AML-193 (cell line): ENCODE results near the gene SIRPB1.
"Not testable (repeated sequence)": the region's sequence is repeated elsewhere in the genome, so short reads cannot be mapped to it uniquely, and the experiment has no call there.

ENCODE experiments used
- DNase-seq, 2 experiments: peaks; one replicate each; lab custom pipeline; 2025; lab: John Stamatoyannopoulos, UW

SIRPB1 gene

GRCh38 chr20:1619861-1620444 is at the start of gene SIRPB1:
Gene SIRPB1 (minus strand): TSS chr20:1620009. CDS start chr20:1619944, 65 bp downstream.
- DNase-seq, result peak; percentile 95 to 97

DNA sequence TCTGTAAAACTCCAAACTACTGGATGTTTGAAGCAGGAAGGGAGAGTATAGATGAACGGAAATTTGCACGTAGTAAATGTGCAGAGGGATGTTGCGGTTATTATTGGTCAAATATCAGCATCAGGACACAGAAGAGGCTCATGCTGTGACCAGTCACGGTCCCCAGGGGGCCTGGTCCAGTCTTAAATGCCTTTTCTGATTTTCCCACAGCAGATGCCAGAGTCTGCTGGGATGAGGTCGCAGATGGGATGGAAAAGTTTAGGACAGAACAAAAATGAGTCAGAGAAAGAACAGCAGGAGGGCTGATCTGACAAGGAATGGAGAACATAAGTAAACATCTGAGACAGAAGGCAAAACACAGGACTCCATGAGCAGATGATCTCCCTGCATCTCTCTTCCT is 49.5 kb upstream of the SIRPB1 start:
- no peak for DNase-seq

DNA sequence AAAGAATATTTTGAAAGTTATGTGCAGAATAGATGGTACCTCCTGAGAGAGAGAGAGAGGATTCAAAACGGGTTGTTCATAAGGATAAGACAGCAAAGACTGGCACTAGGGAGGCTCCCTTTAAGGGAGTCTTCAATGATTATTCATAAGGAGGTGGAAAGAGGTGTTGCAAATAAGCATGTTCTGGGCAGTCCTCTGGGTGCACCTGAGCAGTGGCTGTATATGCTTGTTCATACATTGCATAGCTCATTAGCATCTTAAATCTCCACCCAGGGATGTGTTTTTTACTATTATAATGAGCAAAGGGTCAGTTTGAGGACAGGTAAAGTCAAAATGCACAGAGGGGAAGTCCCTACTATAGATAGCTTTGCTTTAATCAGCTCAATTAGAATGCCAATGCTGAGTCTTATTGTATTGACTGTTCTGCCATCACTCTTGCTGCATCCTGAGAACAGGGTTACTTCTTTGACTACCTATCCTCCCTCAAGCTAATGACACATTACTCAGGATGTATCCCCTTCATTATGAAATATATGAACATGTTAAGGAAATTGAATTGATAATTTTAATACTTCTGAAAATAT is 47.8 kb upstream of the SIRPB1 start:
- DNase-seq, result no peak

DNA sequence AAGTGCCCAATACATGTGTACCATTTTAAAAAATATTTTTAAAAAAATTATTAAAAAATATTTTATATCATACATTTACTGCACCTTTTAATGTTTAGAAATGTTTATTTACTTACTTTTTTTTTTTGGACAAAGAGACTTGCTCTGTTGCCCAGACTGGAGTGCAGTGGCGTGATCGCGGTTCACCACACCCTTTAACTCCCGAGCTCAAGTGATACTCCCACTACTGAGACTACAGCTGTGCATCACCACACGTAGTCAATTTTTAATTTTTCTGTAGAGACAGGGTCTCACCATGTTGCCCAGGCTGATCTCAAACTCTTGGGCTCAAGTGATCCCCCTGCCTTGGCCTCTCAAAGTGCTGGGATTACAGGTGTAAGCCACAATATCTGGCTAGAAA is 47.0 kb upstream of the SIRPB1 start:
- no peak for DNase-seq

DNA sequence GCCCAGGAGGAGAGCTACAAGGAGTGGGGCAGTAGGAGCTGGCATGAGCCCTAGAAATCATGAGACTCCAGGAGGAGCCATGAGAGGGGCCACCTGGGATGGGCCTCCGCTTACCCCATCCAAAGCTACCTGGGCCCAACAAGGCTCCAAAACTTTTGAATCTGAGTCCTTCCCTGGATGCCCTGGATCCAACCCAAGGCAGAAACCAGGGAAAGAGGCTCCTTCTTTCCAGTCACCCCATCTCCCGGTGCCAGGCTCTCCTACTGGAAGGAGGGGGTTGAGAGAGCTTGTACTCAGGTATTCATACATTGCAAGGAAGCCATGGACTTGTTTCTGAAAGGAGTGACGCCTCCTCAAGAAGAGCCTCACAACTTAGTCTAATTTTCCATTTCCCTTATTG is 45.5 kb upstream of the SIRPB1 start:
- DNase-seq, result no peak

DNA sequence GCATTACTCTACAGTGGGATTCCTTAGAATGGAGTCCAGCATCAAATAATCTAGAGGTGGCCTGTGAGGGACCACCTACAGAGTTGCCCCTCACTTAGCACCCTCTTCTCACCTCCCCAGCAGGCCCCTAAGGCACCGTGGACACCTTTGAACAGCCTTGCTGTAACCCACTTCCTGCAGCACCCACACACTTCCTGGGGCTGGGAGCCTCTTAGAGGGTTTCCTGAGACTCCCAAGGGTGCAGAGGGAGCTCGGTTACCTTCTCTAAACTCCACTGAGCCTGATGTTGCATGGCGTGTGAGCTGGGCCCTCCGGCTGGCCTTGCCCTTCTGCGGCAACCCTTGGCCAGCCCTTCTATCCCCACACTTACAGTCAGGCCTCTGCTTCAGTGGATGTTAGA is 45.1 kb upstream of the SIRPB1 start:
- DNase-seq, result no peak

GRCh38 chr20:1663917-1664316 is 44.1 kb upstream of the SIRPB1 start:
- DNase-seq, result peak; percentile 11 to 22

- DNase-seq, result no peak
Observed at GRCh38 chr20:1661542-1662299, 41.9 kb upstream of the SIRPB1 start.

DNA sequence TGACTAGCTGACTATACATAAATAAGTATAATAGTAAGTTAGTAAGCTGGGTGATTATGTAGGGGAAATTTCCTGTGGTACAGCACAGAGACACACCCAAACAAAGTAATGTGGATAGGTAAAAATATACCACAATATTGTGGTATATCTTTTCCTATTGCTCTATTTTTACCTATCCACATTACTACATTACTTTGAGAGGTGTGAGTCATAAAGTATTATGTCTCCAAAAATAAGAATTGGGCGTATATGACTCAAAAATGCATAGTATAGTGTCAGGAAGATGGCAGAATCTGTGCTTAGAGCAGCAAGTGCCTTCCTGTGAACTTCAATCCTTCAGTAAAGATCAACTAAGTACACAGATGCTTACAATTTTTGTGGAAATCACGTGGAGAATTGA is 40.4 kb upstream of the SIRPB1 start:
- no peak for DNase-seq

- DNase-seq, result peak; percentile 36 to 46
Observed at GRCh38 chr20:1657556-1658334, 37.9 kb upstream of the SIRPB1 start, which contains the start of gene SIRPG. Gene SIRPG (minus strand): TSS chr20:1657779. CDS start chr20:1657714, 65 bp downstream.

GRCh38 chr20:1656844-1657243 is 37.0 kb upstream of the SIRPB1 start:
- no peak for DNase-seq

DNA sequence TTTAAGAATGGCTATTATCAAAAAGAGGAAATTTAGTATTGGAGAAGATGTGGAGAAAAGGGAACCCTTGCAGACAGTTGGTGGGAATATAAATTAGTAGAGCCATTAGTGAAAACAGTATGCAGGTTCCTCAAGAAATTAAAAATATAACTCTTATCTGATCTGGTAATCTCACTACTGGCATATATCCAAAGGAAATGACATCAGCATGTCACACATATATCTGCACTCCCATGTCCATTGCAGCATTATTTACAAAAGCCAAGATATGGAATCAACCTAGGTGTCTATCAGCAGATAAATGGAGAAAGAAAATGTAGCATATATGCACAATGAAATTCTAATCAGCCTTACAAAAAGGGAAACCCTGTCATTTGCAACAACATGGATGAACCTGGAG is 35.2 kb upstream of the SIRPB1 start:
- DNase-seq, result no peak

DNA sequence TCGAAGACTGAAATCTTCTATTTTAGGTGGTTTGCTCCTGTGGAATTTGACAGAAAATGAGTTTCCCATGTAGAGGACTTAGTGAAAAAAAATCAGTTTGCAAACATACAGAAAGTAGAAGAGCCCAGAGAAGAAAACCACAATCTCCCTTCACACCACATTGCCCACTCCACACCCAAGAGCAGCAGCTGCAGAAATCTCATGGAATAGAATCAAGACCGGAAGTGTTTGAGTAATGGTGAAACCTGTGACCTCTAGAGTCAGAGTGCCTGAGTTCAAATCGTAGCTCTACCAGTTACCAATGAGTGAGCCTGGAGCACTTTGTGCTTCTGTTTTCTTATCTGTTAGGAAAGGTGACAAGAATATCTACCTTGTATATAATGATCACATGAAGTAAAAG is 33.2 kb upstream of the SIRPB1 start:
- DNase-seq, result peak in 1 of 2 experiments; percentile 11

GRCh38 chr20:1652104-1652503 is 32.3 kb upstream of the SIRPB1 start:
- DNase-seq, result no peak

DNA sequence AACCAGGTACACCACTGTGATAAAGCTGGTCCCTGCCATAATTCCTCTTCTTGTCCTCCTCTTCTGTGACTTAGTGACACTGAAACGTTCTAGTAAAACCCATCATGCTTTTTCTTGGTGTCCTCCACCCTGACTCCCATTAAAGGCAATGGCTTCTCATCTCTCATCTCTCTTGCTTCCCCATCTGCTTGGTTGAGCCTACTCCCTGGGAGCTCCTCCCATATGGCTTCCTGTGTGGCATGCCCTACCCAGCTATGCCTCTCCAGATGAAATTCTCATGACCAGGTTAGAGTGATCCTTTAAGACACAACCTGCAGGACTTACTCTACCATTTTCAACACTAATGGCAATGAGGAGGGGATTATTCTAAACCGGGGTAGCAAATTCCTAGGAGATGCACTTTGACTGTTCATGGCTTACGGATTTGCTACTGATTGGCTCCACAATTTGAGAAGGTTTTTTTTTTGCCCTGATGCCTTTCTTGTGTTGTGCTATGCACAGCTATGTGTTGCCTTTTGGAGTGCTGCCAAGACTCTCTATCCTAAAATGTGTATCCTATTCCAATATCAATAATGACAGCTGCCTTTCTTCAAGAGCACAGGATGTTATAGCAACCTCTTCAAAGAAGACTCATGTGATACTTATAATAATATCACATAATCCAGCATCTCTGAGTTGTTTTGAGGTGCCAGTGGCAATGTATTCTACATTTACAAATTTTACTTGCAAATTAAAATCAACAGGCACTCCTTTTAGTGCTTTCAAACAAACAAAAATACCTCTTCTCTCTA is 31.7 kb upstream of the SIRPB1 start:
- DNase-seq, result no peak

- no peak for DNase-seq
Observed at GRCh38 chr20:1648101-1648500, 28.3 kb upstream of the SIRPB1 start.

DNA sequence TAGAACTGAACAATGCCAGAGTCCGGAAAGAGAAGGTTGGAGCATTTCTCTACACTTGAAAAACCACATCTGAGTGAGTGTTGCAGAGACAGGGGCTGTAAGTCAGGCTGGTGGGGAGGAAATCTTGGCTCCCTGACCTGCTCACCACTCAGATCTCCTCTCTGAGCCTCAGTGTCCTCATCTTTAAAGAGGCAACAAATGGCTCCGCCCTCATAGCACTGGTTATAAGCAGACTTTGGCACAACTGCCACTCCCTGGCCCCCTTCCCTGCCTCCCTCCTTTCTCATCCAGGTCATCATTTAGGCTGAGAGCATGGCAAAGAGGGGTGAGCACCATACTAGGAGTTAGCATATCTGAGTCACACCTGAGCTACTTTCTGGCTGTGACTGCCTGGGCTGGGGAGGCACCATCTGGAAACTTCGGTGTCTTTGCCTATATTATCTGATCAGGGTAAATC is 27.2 kb upstream of the SIRPB1 start:
- no peak for DNase-seq

DNA sequence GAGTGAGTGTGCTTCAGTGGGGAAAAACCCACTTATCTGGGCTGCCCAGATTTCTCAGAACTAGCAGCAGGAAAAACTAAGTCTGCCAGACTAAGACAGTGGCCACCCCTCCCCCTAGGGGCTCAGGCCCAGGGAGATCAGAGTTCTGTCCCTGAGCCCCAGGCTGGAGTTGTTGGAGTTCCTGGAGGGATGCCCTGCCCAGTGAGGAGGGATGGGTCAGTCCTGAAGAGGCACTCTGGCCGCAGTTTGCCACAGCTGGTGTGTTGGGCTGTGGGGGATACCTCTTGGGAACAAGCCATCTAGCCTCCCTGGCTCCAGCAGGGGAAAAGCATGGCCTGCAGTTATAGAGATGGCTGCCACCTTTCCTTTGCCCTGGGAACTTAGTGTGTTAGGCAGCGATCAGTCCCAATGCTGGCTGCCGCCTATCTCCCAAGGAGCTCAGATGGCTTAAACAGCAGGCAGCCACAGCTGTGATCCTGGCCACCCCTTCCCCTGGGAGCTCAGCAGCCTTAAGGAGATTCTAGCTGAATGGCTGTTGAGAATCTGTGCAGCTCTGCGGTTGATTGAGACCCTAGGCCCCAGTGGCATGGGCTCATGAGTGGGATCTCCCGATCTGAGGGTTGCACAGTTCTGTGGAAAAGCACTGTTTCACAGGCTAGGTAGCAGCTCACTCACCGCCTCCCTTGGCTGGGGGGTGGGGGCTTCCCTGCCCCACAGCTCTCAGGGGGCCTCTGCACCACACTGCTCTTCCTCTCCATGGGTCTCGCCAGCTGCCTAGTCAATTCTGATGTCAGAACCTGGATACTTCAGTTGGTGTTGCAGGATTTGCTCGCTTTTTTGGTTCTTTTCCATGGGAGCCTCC is 24.5 kb upstream of the SIRPB1 start:
- no peak for DNase-seq

DNA sequence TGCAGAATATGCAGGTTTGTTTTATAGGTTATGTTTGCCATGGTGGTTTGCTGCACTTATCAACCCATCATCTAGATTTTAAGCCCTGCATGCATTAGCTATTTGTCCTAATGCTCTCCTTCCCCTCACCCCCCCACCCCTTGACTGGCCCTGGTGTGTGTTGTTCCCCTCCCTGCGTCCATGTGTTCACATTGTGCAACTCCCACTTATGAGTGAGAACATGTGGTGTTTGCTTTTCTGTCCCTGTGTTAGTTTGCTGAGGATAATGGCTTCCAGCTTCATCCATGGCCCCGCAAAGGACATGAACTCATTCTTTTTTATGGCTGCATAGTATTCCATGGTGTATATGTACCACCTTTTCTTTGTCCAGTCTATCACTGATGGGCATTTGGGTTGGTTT is 18.8 kb upstream of the SIRPB1 start:
- not testable (repeated sequence) for DNase-seq

DNA sequence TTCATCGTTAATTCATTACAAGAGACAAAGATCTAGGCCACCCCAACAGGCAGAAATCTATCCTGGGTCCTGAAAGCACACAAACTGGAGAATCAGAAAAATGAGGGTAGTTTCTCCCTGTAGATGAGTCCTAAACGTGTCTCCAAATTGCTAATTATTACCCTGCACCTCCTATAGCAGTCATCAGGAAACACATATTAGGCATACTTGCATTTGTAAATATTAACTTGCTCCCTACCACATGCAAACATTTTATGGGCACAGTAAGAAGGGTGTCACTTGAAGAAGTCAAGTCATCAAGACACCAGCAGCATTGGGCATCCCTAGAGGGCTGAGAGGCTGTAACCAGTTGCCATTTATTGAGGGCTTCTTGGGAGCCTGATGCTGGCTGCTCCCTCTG is 17.9 kb upstream of the SIRPB1 start:
- no peak for DNase-seq

DNA sequence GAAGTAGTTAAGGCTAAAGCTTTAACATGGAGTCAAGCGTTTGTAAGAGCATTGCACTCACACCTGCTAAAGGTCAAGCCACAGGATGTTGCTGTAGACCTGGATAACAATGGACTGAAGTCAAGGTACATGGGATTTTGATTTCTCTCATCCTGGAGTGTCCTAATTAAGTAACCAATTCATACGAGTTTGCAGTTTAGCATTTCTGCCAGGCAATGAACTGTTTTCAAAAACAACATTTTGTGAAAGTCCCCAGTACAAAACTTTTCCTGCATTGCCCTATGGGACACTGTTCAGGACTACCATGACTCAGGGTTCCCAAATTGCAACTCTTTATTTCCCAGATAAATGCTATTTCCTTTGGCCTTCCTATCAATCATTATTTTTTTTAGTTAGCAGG is 17.4 kb upstream of the SIRPB1 start:
- no peak for DNase-seq
